Stomach (tissue), 9 donors: ENCODE measurements around the gene ALK. TPM values are rescaled to one million over a fixed set of nuclear protein-coding genes. Genes with fewer than 3 reads are reported as not detected.
"Not testable (repeated sequence)": the region's sequence is repeated elsewhere in the genome, so short reads cannot be mapped to it uniquely, and the experiment has no call there.

Experiments
- DNase-seq, 2 donors: peaks; one replicate each; pipeline versions ENCODE4 v3.0.0 to v3.0.0-alpha.2; 2013 to 2019
- H3K27ac ChIP-seq, 5 donors: fragments of 200-600 bp in 4 of 5; sonication (generic) in 4 of 5; one replicate each; pipeline ENCODE4 v1.5.1; 2013 to 2019; ENCODE audit warnings: mild to moderate bottlenecking in 1 of 5, moderate library complexity in 1 of 5
- H3K27me3 ChIP-seq, 3 donors: fragments of 200-600 bp; sonication (generic); one replicate each; pipeline ENCODE4 v1.5.1; 2017 to 2019; ENCODE audit warnings: mixed run types in 1 of 3
- H3K36me3 ChIP-seq, 4 donors: fragments of 200-600 bp; sonication (generic); 1 replicate in 3 of 4; 2 replicates in 1 of 4; pipeline ENCODE4 v1.5.1; 2016 to 2019
- H3K4me1 ChIP-seq, 4 donors: fragments of 200-600 bp; sonication (generic); one replicate each; pipeline ENCODE4 v1.5.1; 2016 to 2019
- H3K4me3 ChIP-seq, 4 donors: fragments of 200-600 bp; sonication (generic) in 3 of 4; one replicate each; pipeline ENCODE4 v1.5.1; 2016 to 2019; ENCODE audit warnings: mild to moderate bottlenecking in 1 of 4
- H3K9me3 ChIP-seq, 4 donors: fragments of 200-600 bp; sonication (generic); one replicate each; pipeline ENCODE4 v1.5.1; 2016 to 2019
- CTCF ChIP-seq, 7 experiments: fragments of 450-650 bp in 4 of 7; fragments of 200-600 bp in 3 of 7; sonication (generic) in 3 of 7; IDR thresholded peaks; one replicate each; pipeline ENCODE4 v1.5.1; 2016 to 2019; ENCODE audit warnings: antibody characterized with exemption in 7 of 7, control low read depth in 2 of 7, mild to moderate bottlenecking in 1 of 7
- EP300 ChIP-seq: sonication (generic); formaldehyde crosslinking; IDR thresholded peaks from one replicate; pipeline ENCODE4 v1.6.1; 2017; ENCODE audit warnings: antibody characterized with exemption
- POLR2A ChIP-seq, 4 donors: fragments of 450-650 bp; IDR thresholded peaks; one replicate each; pipeline ENCODE4 v1.6.1; 2016; ENCODE audit warnings: antibody characterized with exemption in 4 of 4, control low read depth in 2 of 4, mild to moderate bottlenecking in 1 of 4, moderate library complexity in 1 of 4
- POLR2AphosphoS5 ChIP-seq, 3 donors: sonication (generic); formaldehyde crosslinking; IDR thresholded peaks; one replicate each; pipeline ENCODE4 v1.6.1; 2016; ENCODE audit warnings: antibody characterized with exemption in 3 of 3
- WGBS, 5 donors: extraction: QIAGEN DNeasy Blood & Tissue Kit in 3 of 5; methylation state at CpG; one replicate each; pipeline versions ENCODE4 v1.1.5 to v1.1.7; 2013 to 2018; 5-methylcytosine and 5-hydroxymethylcytosine counted together
- intact Hi-C: fragments of 100-400 bp; cut with DNase I; formaldehyde crosslinking; loops from one replicate; pipeline ENCODE4 v1.15.1; 2023; ENCODE audit warnings: low total_unique reads
- polyA plus RNA-seq, 3 donors: library from polyadenylated mRNA; stranded (reverse); fragments of 200-250 nt; gene quantifications; one replicate each; pipeline ENCODE4 v1.2.3, GENCODE V29; 2013
- total RNA-seq, 5 donors: library from RNA; depleted of rRNA; stranded (reverse); fragments of >200 nt; gene quantifications; one replicate each; pipeline versions ENCODE4 v1.1.0 to v1.2.3, GENCODE V29; 2014 to 2016
- donor health status: healthy with polysubstance abuse.
- donor health status: Bipolar disorder and iron deficiency.
- donor health status: healthy.

ALK gene
- total and polyA plus RNA-seq, 8 donors = 0.13 to 0.92 TPM; not detected in 6

- H3K36me3 ChIP-seq = no peaks in the 10 kb centered on the region
- intact Hi-C loops = no loop called here
- 68 to 77% (median 74%) methylated on average over 7 to 10 of the region's 10 CpGs for WGBS, 5 donors
- no peaks in the 10 kb centered on the region for H3K4me1 ChIP-seq
- no peak overlapping the region for H3K4me3 ChIP-seq
- H3K27ac ChIP-seq = no peak overlapping the region
- no peaks in the 10 kb centered on the region for H3K9me3 ChIP-seq
- TF ChIP-seq POLR2A (IDR thresholded peaks at IDR 0.05) (no peak), CTCF (IDR thresholded peaks at IDR 0.05) (no peak)
- no peak for DNase-seq
- H3K27me3 ChIP-seq = peaks cover 0 to 19% (median 0%) of the 10 kb centered on the region in 3 donors
These were observed 675.5 kb downstream of the ALK start for GRCh38 chr2:29245742-29246382.

GRCh38 chr2:29245035-29245741 lies 676.2 kb downstream of the ALK start:
- H3K36me3 ChIP-seq, H3K27ac ChIP-seq, DNase-seq, H3K9me3 ChIP-seq, H3K4me3 ChIP-seq, H3K4me1 ChIP-seq, intact Hi-C loops: not testable (repeated sequence)
- H3K27me3 ChIP-seq = peaks cover 0 to 26% (median 0%) of the 10 kb centered on the region in 3 donors
- 59 to 97% (median 93%) methylated on average over 2 to 3 of the region's 3 CpGs for WGBS, 5 donors

- no peak overlapping the region for H3K27ac ChIP-seq
- no peak for TF ChIP-seq CTCF (IDR thresholded peaks at IDR 0.05)
- TF ChIP-seq EP300 = no peak
- TF ChIP-seq POLR2A (IDR thresholded peaks at IDR 0.05) = no peak
- no peaks in the 10 kb centered on the region for H3K36me3 ChIP-seq
- no peak overlapping the region for H3K4me3 ChIP-seq
- H3K4me1 ChIP-seq = no peaks in the 10 kb centered on the region
- peaks cover 0 to 35% (median 0%) of the 10 kb centered on the region in 3 donors for H3K27me3 ChIP-seq
- intact Hi-C loops = no loop called here
- 82 to 91% (median 87%) methylated on average over 9 of the region's 9 CpGs for WGBS, 5 donors
- no peaks in the 10 kb centered on the region for H3K9me3 ChIP-seq
- DNase-seq = no peak
These were observed 678.6 kb downstream of the ALK start for GRCh38 chr2:29242621-29243375.

GRCh38 chr2:29241955-29242565 lies 679.3 kb downstream of the ALK start:
- Histone ChIP-seq H3K27me3 (peaks cover 0 to 43% (median 0%) of the 10 kb centered on the region in 3 donors), H3K4me3 (no peak overlapping the region), H3K36me3 (no peaks in the 10 kb centered on the region), H3K4me1 (no peaks in the 10 kb centered on the region), H3K27ac (no peak overlapping the region), H3K9me3 (no peaks in the 10 kb centered on the region)
- DNase-seq = no peak
- no peak for TF ChIP-seq CTCF (IDR thresholded peaks at IDR 0.05)
- TF ChIP-seq EP300 = no peak
- TF ChIP-seq POLR2AphosphoS5 (IDR thresholded peaks at IDR 0.05) = no peak
- TF ChIP-seq POLR2A (IDR thresholded peaks at IDR 0.05) = no peak
- intact Hi-C loops = no loop called here
- WGBS, 5 donors = 83 to 87% (median 84%) methylated on average over 6 of the region's 6 CpGs
